Activated naive CD4-positive, alpha-beta T cell treated with anti-CD3 and anti-CD28 coated beads, Interleukin-2, amount 50 U/mL, for 24 hours (primary cell): ENCODE data around the gene HBG1.

Experiments
- H3K27ac Mint-ChIP-seq: one replicate; pipeline ENCODE4 v1.8.0; 2021; ENCODE audit warnings: mild to moderate bottlenecking, mixed read lengths
- H3K27me3 Mint-ChIP-seq: one replicate; pipeline ENCODE4 v1.8.0; 2021; ENCODE audit warnings: mixed read lengths
- H3K36me3 Mint-ChIP-seq: one replicate; pipeline ENCODE4 v1.8.0; 2021; ENCODE audit warnings: mixed read lengths
- H3K4me1 Mint-ChIP-seq: one replicate; pipeline ENCODE4 v1.8.0; 2021; ENCODE audit warnings: mixed read lengths
- H3K4me3 Mint-ChIP-seq: one replicate; pipeline ENCODE4 v1.8.0; 2021; ENCODE audit warnings: mild to moderate bottlenecking, mixed read lengths
- H3K9me3 Mint-ChIP-seq: one replicate; pipeline ENCODE4 v1.8.0; 2021; ENCODE audit warnings: mixed read lengths

HBG1 gene

DNA sequence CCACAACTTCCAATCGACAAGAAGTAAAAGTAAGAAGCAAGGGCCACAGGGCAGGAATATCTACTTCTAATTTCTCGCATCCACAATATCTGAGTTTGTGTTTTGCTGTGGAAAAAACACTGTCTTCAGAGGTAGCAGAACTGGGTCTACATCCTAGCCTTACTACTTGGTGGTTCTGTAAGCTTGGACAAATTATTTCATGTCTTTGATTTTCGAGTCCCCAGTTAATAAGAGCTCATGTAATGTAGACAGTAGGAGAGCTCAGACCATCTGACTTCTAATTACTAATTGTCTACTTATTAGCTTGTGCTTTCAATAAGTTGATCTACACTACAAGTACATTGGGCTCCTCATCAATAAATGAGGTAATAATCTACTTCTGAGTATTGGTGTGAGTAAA, 33.4 kb upstream of the HBG1 start:
- H3K9me3 Mint-ChIP-seq: no peaks in the 10 kb centered on the region
- no peaks in the 10 kb centered on the region for H3K27me3 Mint-ChIP-seq
- no peaks in the 10 kb centered on the region for H3K36me3 Mint-ChIP-seq
- no peaks in the 10 kb centered on the region for H3K4me1 Mint-ChIP-seq
- no peak overlapping the region for H3K4me3 Mint-ChIP-seq
- no peak overlapping the region for H3K27ac Mint-ChIP-seq

DNA sequence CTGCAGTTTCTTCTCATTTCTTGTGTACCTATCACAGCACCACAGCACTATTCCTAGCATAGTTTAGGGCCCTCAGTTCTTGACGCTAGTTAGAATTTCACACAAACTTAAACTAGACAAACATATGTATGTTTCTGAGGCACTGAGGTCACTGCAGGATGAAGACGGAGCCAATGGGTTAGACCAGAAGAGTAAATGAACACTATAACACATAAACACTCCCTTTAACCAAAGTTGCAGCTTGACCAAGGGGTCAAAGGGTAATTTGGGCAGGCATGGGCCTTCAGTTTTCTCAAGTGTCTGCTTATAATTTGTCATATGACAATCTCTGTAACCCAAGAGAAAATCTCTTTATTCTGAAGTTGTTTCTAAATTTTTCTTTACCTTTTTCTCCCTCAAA, 33.0 kb upstream of the HBG1 start:
- no peak overlapping the region for H3K27ac Mint-ChIP-seq
- peaks cover 1% of the 10 kb centered on the region for H3K27me3 Mint-ChIP-seq
- no peaks in the 10 kb centered on the region for H3K4me1 Mint-ChIP-seq
- H3K9me3 Mint-ChIP-seq: no peaks in the 10 kb centered on the region
- no peak overlapping the region for H3K4me3 Mint-ChIP-seq
- no peaks in the 10 kb centered on the region for H3K36me3 Mint-ChIP-seq

DNA sequence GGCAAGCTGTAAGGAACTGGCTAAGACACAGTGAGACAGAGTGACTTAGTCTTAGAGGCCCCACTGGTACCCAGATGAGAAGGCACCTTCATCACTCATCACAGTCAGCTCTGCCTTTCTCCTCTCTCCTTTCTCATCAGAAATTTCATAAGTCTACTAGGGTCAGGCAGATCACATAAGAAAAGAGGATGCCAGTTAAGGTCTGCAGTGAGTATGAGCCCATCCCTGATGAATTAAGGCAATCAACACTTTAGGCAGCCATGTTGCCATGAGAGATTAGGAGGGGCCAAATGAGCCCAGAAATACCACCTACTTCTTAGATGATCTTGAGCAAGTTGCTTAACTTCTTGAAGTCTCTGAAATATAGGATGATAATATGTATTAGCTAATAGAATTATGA, 31.9 kb upstream of the HBG1 start:
- no peaks in the 10 kb centered on the region for H3K4me1 Mint-ChIP-seq
- no peak overlapping the region for H3K4me3 Mint-ChIP-seq
- no peaks in the 10 kb centered on the region for H3K36me3 Mint-ChIP-seq
- H3K27me3 Mint-ChIP-seq: peaks cover 2% of the 10 kb centered on the region
- no peak overlapping the region for H3K27ac Mint-ChIP-seq
- H3K9me3 Mint-ChIP-seq: no peaks in the 10 kb centered on the region

- Mint-ChIP-seq H3K27me3 (peaks cover 2% of the 10 kb centered on the region), H3K4me3 (no peak overlapping the region), H3K4me1 (no peaks in the 10 kb centered on the region), H3K27ac (no peak overlapping the region), H3K9me3 (no peaks in the 10 kb centered on the region), H3K36me3 (no peaks in the 10 kb centered on the region)
These were observed 31.0 kb upstream of the HBG1 start for GRCh38 chr11:5280582-5281102.

GRCh38 chr11:5279471-5280090, 29.9 kb upstream of the HBG1 start:
- Mint-ChIP-seq H3K4me3 (no peak overlapping the region), H3K9me3 (no peaks in the 10 kb centered on the region), H3K27me3 (peaks cover 2% of the 10 kb centered on the region), H3K4me1 (no peaks in the 10 kb centered on the region), H3K27ac (no peak overlapping the region), H3K36me3 (no peaks in the 10 kb centered on the region)

- H3K9me3 Mint-ChIP-seq: no peaks in the 10 kb centered on the region
- H3K27ac Mint-ChIP-seq: no peak overlapping the region
- H3K27me3 Mint-ChIP-seq: peaks cover 5% of the 10 kb centered on the region
- no peak overlapping the region for H3K4me3 Mint-ChIP-seq
- H3K36me3 Mint-ChIP-seq: no peaks in the 10 kb centered on the region
- no peaks in the 10 kb centered on the region for H3K4me1 Mint-ChIP-seq
These were observed 28.2 kb upstream of the HBG1 start for GRCh38 chr11:5277807-5278382.

DNA sequence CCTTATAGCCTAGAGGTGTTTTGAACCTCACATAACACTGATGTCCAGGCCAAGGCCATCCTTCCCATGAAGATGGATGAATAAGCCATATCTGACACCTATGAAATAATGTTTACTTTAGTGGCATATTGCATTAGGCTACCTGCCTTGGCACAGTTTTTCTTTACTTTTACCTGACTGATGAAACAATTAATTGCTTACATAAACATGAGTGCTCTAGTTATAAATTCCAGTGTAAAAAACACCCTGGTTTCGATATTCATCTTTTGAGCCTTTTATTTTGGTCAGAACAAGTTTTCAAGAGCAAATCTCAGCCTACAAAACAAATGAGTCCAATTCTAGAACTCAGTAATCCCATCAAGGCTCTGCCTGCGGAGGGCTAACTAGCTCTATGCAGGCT, 27.0 kb upstream of the HBG1 start:
- Mint-ChIP-seq H3K4me3 (no peak overlapping the region), H3K36me3 (no peaks in the 10 kb centered on the region), H3K4me1 (no peaks in the 10 kb centered on the region), H3K9me3 (no peaks in the 10 kb centered on the region), H3K27ac (no peak overlapping the region), H3K27me3 (peaks cover 5% of the 10 kb centered on the region)

DNA sequence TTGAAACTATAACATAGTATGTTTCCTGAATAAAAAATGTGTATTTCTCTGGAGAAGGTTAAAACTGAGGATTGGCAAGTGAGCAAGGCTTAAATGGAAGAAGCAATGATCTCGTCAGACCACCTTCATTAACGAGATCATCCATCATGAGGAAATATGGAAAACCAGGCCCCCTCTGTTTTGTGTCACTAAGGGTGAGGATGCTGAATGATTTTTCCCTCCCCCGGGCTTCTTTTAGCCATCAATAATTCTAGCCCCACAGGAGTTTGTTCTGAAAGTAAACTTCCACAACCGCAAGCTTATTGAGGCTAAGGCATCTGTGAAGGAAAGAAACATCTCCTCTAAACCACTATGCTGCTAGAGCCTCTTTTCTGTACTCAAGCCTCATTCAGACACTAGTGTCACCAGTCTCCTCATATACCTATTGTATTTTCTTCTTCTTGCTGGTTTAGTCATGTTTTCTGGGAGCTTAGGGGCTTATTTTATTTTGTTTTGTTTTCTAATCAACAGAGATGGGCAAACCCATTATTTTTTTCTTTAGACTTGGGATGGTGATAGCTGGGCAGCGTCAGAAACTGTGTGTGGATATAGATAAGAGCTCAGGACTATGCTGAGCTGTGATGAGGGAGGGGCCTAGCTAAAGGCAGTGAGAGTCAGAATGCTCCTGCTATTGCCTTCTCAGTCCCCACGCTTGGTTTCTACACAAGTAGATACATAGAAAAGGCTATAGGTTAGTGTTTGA, 25.9 kb upstream of the HBG1 start:
- H3K4me1 Mint-ChIP-seq: no peaks in the 10 kb centered on the region
- H3K9me3 Mint-ChIP-seq: no peaks in the 10 kb centered on the region
- H3K27me3 Mint-ChIP-seq: peaks cover 8% of the 10 kb centered on the region
- no peak overlapping the region for H3K27ac Mint-ChIP-seq
- no peaks in the 10 kb centered on the region for H3K36me3 Mint-ChIP-seq
- H3K4me3 Mint-ChIP-seq: no peak overlapping the region

- Mint-ChIP-seq H3K27ac (no peak overlapping the region), H3K4me3 (no peak overlapping the region), H3K4me1 (no peaks in the 10 kb centered on the region), H3K27me3 (peaks cover 8% of the 10 kb centered on the region), H3K9me3 (no peaks in the 10 kb centered on the region), H3K36me3 (no peaks in the 10 kb centered on the region)
These were observed 24.7 kb upstream of the HBG1 start for GRCh38 chr11:5274395-5274794.

GRCh38 chr11:5272395-5273017, 22.8 kb upstream of the HBG1 start:
- no peaks in the 10 kb centered on the region for H3K9me3 Mint-ChIP-seq
- H3K27ac Mint-ChIP-seq: no peak overlapping the region
- H3K27me3 Mint-ChIP-seq: peaks cover 7% of the 10 kb centered on the region
- no peak overlapping the region for H3K4me3 Mint-ChIP-seq
- no peaks in the 10 kb centered on the region for H3K4me1 Mint-ChIP-seq
- H3K36me3 Mint-ChIP-seq: no peaks in the 10 kb centered on the region

GRCh38 chr11:5269715-5270147, 20.1 kb upstream of the HBG1 start, which contains the start of gene HBE1:
TSS of gene HBE1 (minus strand) at chr11:5269945. CDS start at chr11:5269890, 55 bp downstream.
- H3K4me3 Mint-ChIP-seq: no peak within 1 kb of the TSS
- H3K27me3 Mint-ChIP-seq: peaks cover 7% of the 10 kb centered on the region
- H3K36me3 Mint-ChIP-seq: no peaks in the 10 kb centered on the region
- H3K9me3 Mint-ChIP-seq: no peaks in the 10 kb centered on the region
- no peaks in the 10 kb centered on the region for H3K4me1 Mint-ChIP-seq
- H3K27ac Mint-ChIP-seq: no peak within 1 kb of the TSS

GRCh38 chr11:5267033-5267563, 17.4 kb upstream of the HBG1 start:
- H3K4me3 Mint-ChIP-seq: no peak overlapping the region
- peaks cover 4% of the 10 kb centered on the region for H3K27me3 Mint-ChIP-seq
- H3K27ac Mint-ChIP-seq: no peak overlapping the region
- no peaks in the 10 kb centered on the region for H3K36me3 Mint-ChIP-seq
- H3K9me3 Mint-ChIP-seq: no peaks in the 10 kb centered on the region
- no peaks in the 10 kb centered on the region for H3K4me1 Mint-ChIP-seq

GRCh38 chr11:5266609-5267008, 17.0 kb upstream of the HBG1 start:
- Mint-ChIP-seq H3K27ac (no peak overlapping the region), H3K4me3 (no peak overlapping the region), H3K27me3 (peaks cover 2% of the 10 kb centered on the region), H3K4me1 (no peaks in the 10 kb centered on the region), H3K36me3 (no peaks in the 10 kb centered on the region), H3K9me3 (no peaks in the 10 kb centered on the region)

GRCh38 chr11:5265832-5266231, 16.2 kb upstream of the HBG1 start:
- H3K9me3 Mint-ChIP-seq: no peaks in the 10 kb centered on the region
- no peaks in the 10 kb centered on the region for H3K27me3 Mint-ChIP-seq
- H3K4me1 Mint-ChIP-seq: no peaks in the 10 kb centered on the region
- H3K27ac Mint-ChIP-seq: no peak overlapping the region
- no peaks in the 10 kb centered on the region for H3K36me3 Mint-ChIP-seq
- H3K4me3 Mint-ChIP-seq: no peak overlapping the region

DNA sequence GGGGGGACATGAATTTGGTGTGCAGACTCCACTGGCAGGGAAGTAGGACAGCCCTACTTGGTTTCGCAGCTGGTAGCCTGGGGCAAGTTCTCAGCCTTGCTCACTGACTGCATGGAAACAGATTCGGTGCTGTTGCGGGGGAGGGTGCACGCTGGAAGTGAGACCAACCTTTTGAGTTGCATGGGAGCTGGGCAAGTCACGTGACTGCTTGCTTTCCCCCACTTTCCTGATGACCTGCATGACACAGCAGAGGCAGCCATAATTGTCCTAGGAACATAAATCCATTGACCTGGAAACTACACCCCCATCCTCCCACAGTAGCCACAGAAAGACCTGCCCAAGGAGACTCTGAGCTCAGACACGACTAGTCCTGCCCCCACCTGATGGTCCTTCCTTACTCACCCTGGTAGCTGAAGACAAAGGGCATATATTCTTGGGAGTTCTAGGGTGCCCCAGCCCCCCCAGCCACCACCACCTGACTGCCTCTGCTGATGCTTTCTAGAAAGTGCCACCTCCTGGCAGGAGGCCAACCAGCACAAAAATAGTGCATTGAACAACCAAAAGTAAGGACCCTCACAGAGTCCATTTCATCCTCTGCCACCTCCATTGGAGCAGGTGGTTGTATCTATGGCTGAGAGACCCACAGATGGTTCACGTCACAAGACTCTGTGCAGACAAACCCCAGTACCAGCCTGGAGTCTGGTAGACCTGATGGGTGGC, 9.0 kb upstream of the HBG1 start:
- Mint-ChIP-seq H3K4me3 (no peak overlapping the region), H3K27ac (no peak overlapping the region), H3K27me3 (peaks cover 16% of the 10 kb centered on the region), H3K4me1 (no peaks in the 10 kb centered on the region), H3K36me3 (no peaks in the 10 kb centered on the region), H3K9me3 (peaks cover 17% of the 10 kb centered on the region)
